SK-N-SH (cell line): Measurements from ENCODE around the gene TUBA8. TPM values are rescaled to one million over a fixed set of nuclear protein-coding genes. Genes with fewer than 3 reads are reported as not detected.

ENCODE experiments used
- polyA plus RNA-seq, 3 experiments: library from polyadenylated mRNA; depleted of rRNA; stranded (reverse); fragments of >200 nt; gene quantifications; 2 replicates each; pipeline ENCODE4 v1.2.3, GENCODE V29; 2012
- small RNA-seq, 7 experiments: library from RNA; depleted of rRNA; stranded (forward); fragments of <200 nt; gene quantifications; one replicate each; pipeline ENCODE3, GENCODE V24; 2012

TUBA8 gene
- polyA plus RNA-seq, 1 of the 3 experiments (the other 2 are of a cell fraction): 1.7 TPM

Small RNA genes lying within 50 kb of the gene (small RNA-seq; reads per million reads assigned to genes)
- gene AC016027.5: 0 reads per million in 7 experiments

Other genes with a start within 250 kb of the TUBA8 start
- 50.9 and 83.1 TPM in 2 replicates for gene MICAL3, start 86.2 kb upstream of the TUBA8 start, polyA plus RNA-seq (2012; rRNA removed)
- 13.0 and 17.5 TPM in 2 replicates for gene PEX26, start 32.8 kb upstream of the TUBA8 start, polyA plus RNA-seq (2012; rRNA removed)
- gene USP18, start 39.4 kb downstream of the TUBA8 start, polyA plus RNA-seq (2012; rRNA removed): 6.6 and 7.5 TPM in 2 replicates